IMR-90 (cell line): ENCODE data around the gene MEF2D. TPM values are rescaled to one million over a fixed set of nuclear protein-coding genes. Genes with fewer than 3 reads are reported as not detected.

Source experiments
- ATAC-seq: fragments of 200-7000 bp; cut with Tn5 transposase; 2 replicates; pipeline ENCODE4 v1.9.1; 2020; ENCODE audit warnings: low read depth, mild to moderate bottlenecking, moderate library complexity
- BruUV-seq: library from RNA; stranded (reverse); fragments of 400-500 nt; replicated peaks from 2 replicates; lab custom pipeline; 2021; lab: Mats Ljungman, UMichigan
- CTCF ChIA-PET: fragments of 300-600 bp; formaldehyde crosslinking; extraction: SDS; loops from one replicate; lab custom pipeline; 2021; ENCODE audit warnings: antibody characterized with exemption; lab: Yijun Ruan, JAX
- POLR2A ChIA-PET: fragments of 300-600 bp; sonication (Branson Sonifier 250); formaldehyde crosslinking; loops from one replicate; lab custom pipeline; 2022; ENCODE audit warnings: antibody characterized with exemption; ENCODE audit not compliant: unreplicated experiment; lab: Charles Lee
- DNase-seq: peaks from one replicate; pipeline ENCODE4 v3.0.0; 2013
- H2AFZ ChIP-seq: replicated peaks from 2 replicates; pipeline ENCODE3; 2013; ENCODE audit warnings: low read length, mild to moderate bottlenecking; ENCODE audit not compliant: poor library complexity
- H2AK5ac ChIP-seq: 2 replicates; pipeline ENCODE4 v1.6.1; 2013; ENCODE audit warnings: low read depth, low read length, inconsistent platforms
- H2AK9ac ChIP-seq: replicated peaks from 2 replicates; pipeline ENCODE3; 2013; ENCODE audit warnings: mild to moderate bottlenecking, low read depth, low read length, moderate library complexity; ENCODE audit not compliant: poor library complexity
- H2BK120ac ChIP-seq: 2 replicates; pipeline ENCODE4 v1.6.1; 2013; ENCODE audit warnings: low read depth, low read length, inconsistent platforms
- H2BK15ac ChIP-seq: 3 replicates; pipeline ENCODE4 v1.6.1; 2013; ENCODE audit warnings: low read depth, low read length, inconsistent platforms
- H2BK20ac ChIP-seq: 2 replicates; pipeline ENCODE4 v1.6.1; 2013; ENCODE audit warnings: low read depth, mild to moderate bottlenecking, inconsistent platforms, low read length, moderate library complexity
- H2BK5ac ChIP-seq: 2 replicates; pipeline ENCODE4 v1.6.1; 2013; ENCODE audit warnings: mild to moderate bottlenecking, low read depth, low read length, inconsistent platforms; ENCODE audit not compliant: poor library complexity, severe bottlenecking
- H3K14ac ChIP-seq: replicated peaks from 2 replicates; pipeline ENCODE4 v1.6.1; 2013; ENCODE audit warnings: low read depth, low read length, inconsistent platforms
- H3K18ac ChIP-seq: 2 replicates; pipeline ENCODE4 v1.6.1; 2013; ENCODE audit warnings: low read depth, low read length, control low read depth
- H3K23ac ChIP-seq: 2 replicates; pipeline ENCODE4 v1.6.1; 2013; ENCODE audit warnings: low read depth, low read length, inconsistent platforms
- H3K27ac ChIP-seq: 2 replicates; pipeline ENCODE4 v1.5.1; 2013; ENCODE audit warnings: mild to moderate bottlenecking, control low read depth, low read length; ENCODE audit not compliant: insufficient read depth
- H3K27me3 ChIP-seq: 2 replicates; pipeline ENCODE4 v1.6.1; 2013; ENCODE audit warnings: low read length; ENCODE audit not compliant: control insufficient read depth, insufficient read depth
- H3K36me3 ChIP-seq: 2 replicates; pipeline ENCODE4 v1.6.1; 2013; ENCODE audit warnings: low read length, mixed read lengths; ENCODE audit not compliant: control insufficient read depth, insufficient read depth
- H3K4ac ChIP-seq: 2 replicates; pipeline ENCODE4 v1.6.1; 2013; ENCODE audit warnings: low read depth, low read length, inconsistent platforms
- H3K4me1 ChIP-seq: 2 replicates; pipeline ENCODE4 v1.6.1; 2013; ENCODE audit warnings: low read length, mixed read lengths; ENCODE audit not compliant: control insufficient read depth, insufficient read depth
- H3K4me2 ChIP-seq: 2 replicates; pipeline ENCODE4 v1.6.1; 2013; ENCODE audit warnings: low read depth, mild to moderate bottlenecking, control low read depth, low read length, moderate library complexity
- H3K4me3 ChIP-seq: 2 replicates; pipeline ENCODE4 v1.5.1; 2013; ENCODE audit warnings: low read depth, mild to moderate bottlenecking, control low read depth, low read length, moderate library complexity; ENCODE audit not compliant: insufficient read depth
- H3K56ac ChIP-seq: 2 replicates; pipeline ENCODE4 v1.6.1; 2013; ENCODE audit warnings: low read length, inconsistent platforms; ENCODE audit not compliant: insufficient read depth; ENCODE audit errors: extremely low read depth
- H3K79me1 ChIP-seq, 2 experiments: 2 replicates each; pipeline ENCODE4 v1.6.1; 2013; ENCODE audit warnings: low read length in 2 of 2, inconsistent platforms in 1 of 2, low read depth in 1 of 2
- H3K9ac ChIP-seq: 2 replicates; pipeline ENCODE4 v1.6.1; 2013; ENCODE audit warnings: low read depth, low read length, control low read depth
- H3K9me1 ChIP-seq: 2 replicates; pipeline ENCODE4 v1.6.1; 2013; ENCODE audit warnings: low read length, inconsistent platforms; ENCODE audit not compliant: insufficient read depth
- H3K9me3 ChIP-seq: 2 replicates; pipeline ENCODE4 v1.6.1; 2013; ENCODE audit warnings: low read length; ENCODE audit not compliant: control insufficient read depth, insufficient read depth
- H4K20me1 ChIP-seq: 2 replicates; pipeline ENCODE4 v1.6.1; 2013; ENCODE audit warnings: low read length, inconsistent platforms; ENCODE audit not compliant: insufficient read depth
- H4K5ac ChIP-seq: 2 replicates; pipeline ENCODE4 v1.6.1; 2013; ENCODE audit warnings: mild to moderate bottlenecking, low read depth, low read length, control low read depth
- H4K8ac ChIP-seq, 2 experiments: 2 replicates each; pipeline ENCODE4 v1.6.1; 2013; ENCODE audit warnings: low read depth in 2 of 2, low read length in 2 of 2, control low read depth in 1 of 2, inconsistent platforms in 1 of 2
- H4K91ac ChIP-seq: 2 replicates; pipeline ENCODE4 v1.6.1; 2013; ENCODE audit warnings: low read depth, low read length, inconsistent platforms; ENCODE audit not compliant: insufficient read depth
- BHLHE40 ChIP-seq: fragments of 150-350 bp; IDR thresholded peaks from 2 replicates; pipeline ENCODE4 v1.6.1; 2016; ENCODE audit warnings: mild to moderate bottlenecking, low read depth, low read length
- CEBPB ChIP-seq: IDR thresholded peaks from 2 replicates; pipeline ENCODE4 v1.6.1; 2012; ENCODE audit warnings: low read depth, low read length, improper control_type of control experiment
- CHD1 ChIP-seq: IDR thresholded peaks from 2 replicates; pipeline ENCODE4 v1.6.1; 2012; ENCODE audit warnings: low read depth, low read length, improper control_type of control experiment
- ELK1 ChIP-seq: fragments of 150-350 bp; IDR thresholded peaks from 2 replicates; pipeline ENCODE4 v1.6.1; 2016; ENCODE audit warnings: low read depth, mild to moderate bottlenecking, low read length, moderate library complexity, borderline replicate concordance
- FOS ChIP-seq: fragments of 150-350 bp; IDR thresholded peaks from 2 replicates; pipeline ENCODE4 v1.6.1; 2016; ENCODE audit warnings: low read depth, low read length
- MAZ ChIP-seq: IDR thresholded peaks from 2 replicates; pipeline ENCODE4 v1.6.1; 2012; ENCODE audit warnings: low read depth, mild to moderate bottlenecking, low read length, improper control_type of control experiment, moderate library complexity, borderline replicate concordance
- MXI1 ChIP-seq: IDR thresholded peaks from 2 replicates; pipeline ENCODE4 v1.6.1; 2012; ENCODE audit warnings: low read depth, mild to moderate bottlenecking, low read length, moderate library complexity, borderline replicate concordance
- NFE2L2 ChIP-seq: fragments of 150-350 bp; IDR thresholded peaks from 2 replicates; pipeline ENCODE4 v1.6.1; 2016; ENCODE audit warnings: low read depth, mild to moderate bottlenecking, low read length
- POLR2A ChIP-seq: IDR thresholded peaks from 2 replicates; pipeline ENCODE4 v1.6.1; 2012; ENCODE audit warnings: mild to moderate bottlenecking, low read depth, low read length
- RAD21 ChIP-seq: IDR thresholded peaks from 2 replicates; pipeline ENCODE4 v1.6.1; 2012; ENCODE audit warnings: low read length, improper control_type of control experiment
- RCOR1 ChIP-seq: IDR thresholded peaks from 2 replicates; pipeline ENCODE4 v1.6.1; 2012; ENCODE audit warnings: mild to moderate bottlenecking, low read length, improper control_type of control experiment; ENCODE audit not compliant: insufficient replicate concordance
- RFX5 ChIP-seq: IDR thresholded peaks from 2 replicates; pipeline ENCODE4 v1.8.0; 2012; ENCODE audit warnings: low read depth, mild to moderate bottlenecking, low read length, moderate library complexity
- SMC3 ChIP-seq: fragments of 150-350 bp; IDR thresholded peaks from 2 replicates; pipeline ENCODE4 v1.6.1; 2016; ENCODE audit warnings: low read depth, mild to moderate bottlenecking, antibody characterized with exemption, low read length, moderate library complexity
- USF2 ChIP-seq: fragments of 150-350 bp; IDR thresholded peaks from 2 replicates; pipeline ENCODE4 v1.6.1; 2017; ENCODE audit warnings: mild to moderate bottlenecking, antibody characterized with exemption, low read length, low read depth
- WGBS, 2 experiments: methylation state at CpG; one replicate each; pipeline versions ENCODE4 v1.1.5 to v1.1.7; 2013; ENCODE audit warnings: missing lambda C conversion rate in 2 of 2; ENCODE audit not compliant: insufficient read length in 1 of 2; ENCODE audit errors: extremely low coverage in 2 of 2; 5-methylcytosine and 5-hydroxymethylcytosine counted together
- dilution Hi-C: fragments of 300-500 bp; cut with HindIII; formaldehyde crosslinking; loops from one replicate; pipeline ENCODE4 v1.14.3; 2018; ENCODE audit warnings: low sequenced_read_pairs; ENCODE audit not compliant: unreplicated experiment
- in situ Hi-C: fragments of 300-500 bp; cut with MboI; formaldehyde crosslinking; loops from 3 replicates; pipeline ENCODE4 v1.14.3; 2019; ENCODE audit warnings: low sequenced_read_pairs, inconsistent platforms, mixed read lengths
- intact Hi-C: fragments of 100-400 bp; cut with micrococcal nuclease; formaldehyde crosslinking; loops from 2 replicates; pipeline ENCODE4 v1.10.0; 2022
- polyA plus RNA-seq, 3 experiments: library from polyadenylated mRNA; depleted of rRNA; stranded (reverse); fragments of >200 nt; gene quantifications; 2 replicates each; pipeline ENCODE4 v1.2.3, GENCODE V29; 2012; ENCODE audit warnings: low replicate concordance in 1 of 3
- total RNA-seq: library from RNA; depleted of rRNA; stranded (reverse); fragments of >200 nt; gene quantifications from 2 replicates; pipeline ENCODE4 v1.2.3, GENCODE V29; 2012
- TF ChIP-seq, protein P1 (sequence below): conservative IDR thresholded peaks from 2 replicates; pipeline ENCODE4 v1.5.1; 2012; ENCODE audit warnings: mild to moderate bottlenecking, low read depth, low read length, improper control_type of control experiment

Gene MEF2D
- total and polyA plus RNA-seq, 2 of the 4 experiments (the other 2 are of a cell fraction) = 2.9 to 20.0 TPM

DNA sequence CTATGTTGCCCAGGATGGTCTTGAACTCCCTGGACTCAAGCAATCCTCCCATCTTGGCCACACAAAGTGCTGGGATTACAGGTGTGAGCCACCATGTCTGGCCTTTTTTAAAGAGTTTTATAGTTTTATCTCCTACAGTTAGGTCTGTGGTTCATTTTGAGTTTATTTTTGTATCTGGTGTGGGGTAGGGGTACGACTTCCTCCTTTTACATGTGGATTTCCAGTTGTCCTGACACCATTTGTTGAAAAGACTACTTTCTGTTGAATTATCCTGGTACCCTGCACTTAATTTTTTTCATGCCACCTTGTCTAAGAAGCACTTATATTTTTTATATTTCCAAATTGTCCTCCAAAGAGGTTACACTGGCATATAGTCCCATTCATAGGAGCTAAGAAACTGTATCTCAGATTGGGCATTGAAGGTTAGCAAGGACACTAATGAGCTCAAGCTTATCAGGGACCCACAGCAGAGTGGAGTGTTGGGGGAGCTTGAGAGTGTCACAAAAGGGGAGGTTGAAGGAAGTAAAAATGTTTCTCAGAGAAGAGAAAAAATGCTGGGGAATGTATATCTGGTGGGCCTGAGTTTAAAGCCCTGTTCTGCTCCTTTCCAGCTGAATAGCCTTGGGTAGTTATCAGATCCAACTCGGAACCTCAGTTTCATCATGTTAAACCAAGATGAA is 23.4 kb upstream of the MEF2D start:
- Histone ChIP-seq H3K27ac (no peak overlapping the region), H2AK9ac (no peak overlapping the region), H2BK120ac (no peak overlapping the region), H2AK5ac (no peak overlapping the region), H3K4me1 (no peaks in the 10 kb centered on the region), H3K4me2 (no peak overlapping the region), H2AFZ (no peak overlapping the region), H2BK20ac (no peak overlapping the region), H2BK15ac (no peak overlapping the region), H3K9me3 (no peaks in the 10 kb centered on the region), H3K23ac (no peak overlapping the region), H3K27me3 (no peaks in the 10 kb centered on the region), H4K5ac (no peak overlapping the region), H3K9me1 (no peaks in the 10 kb centered on the region), H4K20me1 (no peaks in the 10 kb centered on the region), H3K36me3 (peaks cover 3% of the 10 kb centered on the region; the same call in 1 of the 2 replicates), H3K4ac (no peak overlapping the region), H3K18ac (no peak overlapping the region), H4K8ac (no peak overlapping the region), H3K56ac (no peak overlapping the region), H2BK5ac (no peak overlapping the region), H3K4me3 (no peak overlapping the region), H3K9ac (no peak overlapping the region), H3K14ac (no peak overlapping the region), H4K91ac (no peak overlapping the region), H3K79me1 (0 out of 4 replicates have a peak, but pooled peaks cover 0 to 1% of the 10 kb centered on the region in 2 experiments)
- CTCF ChIA-PET = interaction anchor here (0.8 kb wide), 1 partner anchor 19 kb away, joined by 3 read pairs; no protein-coding TSS in a partner anchor
- POLR2A ChIA-PET = no interaction called here
- no peak for TF ChIP-seq RAD21
- no peak for TF ChIP-seq USF2
- TF ChIP-seq MAZ = no peak
- no peak for TF ChIP-seq MXI1
- no peak for TF ChIP-seq RFX5
- no peak for TF ChIP-seq BHLHE40
- no peak for TF ChIP-seq CEBPB
- no peak for TF ChIP-seq NFE2L2
- TF ChIP-seq FOS = no peak
- TF ChIP-seq POLR2A = no peak
- no peak for TF ChIP-seq RCOR1
- TF ChIP-seq CHD1 = no peak
- TF ChIP-seq SMC3 = no peak
- TF ChIP-seq ELK1 = no peak
- TF ChIP-seq, protein P1, sequence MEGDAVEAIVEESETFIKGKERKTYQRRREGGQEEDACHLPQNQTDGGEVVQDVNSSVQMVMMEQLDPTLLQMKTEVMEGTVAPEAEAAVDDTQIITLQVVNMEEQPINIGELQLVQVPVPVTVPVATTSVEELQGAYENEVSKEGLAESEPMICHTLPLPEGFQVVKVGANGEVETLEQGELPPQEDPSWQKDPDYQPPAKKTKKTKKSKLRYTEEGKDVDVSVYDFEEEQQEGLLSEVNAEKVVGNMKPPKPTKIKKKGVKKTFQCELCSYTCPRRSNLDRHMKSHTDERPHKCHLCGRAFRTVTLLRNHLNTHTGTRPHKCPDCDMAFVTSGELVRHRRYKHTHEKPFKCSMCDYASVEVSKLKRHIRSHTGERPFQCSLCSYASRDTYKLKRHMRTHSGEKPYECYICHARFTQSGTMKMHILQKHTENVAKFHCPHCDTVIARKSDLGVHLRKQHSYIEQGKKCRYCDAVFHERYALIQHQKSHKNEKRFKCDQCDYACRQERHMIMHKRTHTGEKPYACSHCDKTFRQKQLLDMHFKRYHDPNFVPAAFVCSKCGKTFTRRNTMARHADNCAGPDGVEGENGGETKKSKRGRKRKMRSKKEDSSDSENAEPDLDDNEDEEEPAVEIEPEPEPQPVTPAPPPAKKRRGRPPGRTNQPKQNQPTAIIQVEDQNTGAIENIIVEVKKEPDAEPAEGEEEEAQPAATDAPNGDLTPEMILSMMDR = no peak
- BruUV-seq = no TSS peak
- no CpG with 5 or more reads among the region's 2 CpGs for WGBS, 2 experiments
- no peak for DNase-seq
- dilution Hi-C loops = no loop called here
- in situ Hi-C loops = no loop called here
- intact Hi-C loops = no loop called here
- ATAC-seq = no peak
